GM18517 (cell line): ENCODE data around the gene SECTM1.
"Not testable (repeated sequence)": the region's sequence is repeated elsewhere in the genome, so short reads cannot be mapped to it uniquely, and the experiment has no call there.

ENCODE experiments used
- ATAC-seq: cut with Tn5 transposase; IDR thresholded peaks from one replicate; pipeline ENCODE4 v1.9.1; 2021; ENCODE audit warnings: mild to moderate bottlenecking, moderate library complexity; ENCODE audit not compliant: unreplicated experiment

The SECTM1 gene

GRCh38 chr17:82333279-82334171 lies at the start of gene SECTM1:
Gene SECTM1 (minus strand): TSS chr17:82333766. CDS start chr17:82327240, 6,526 bp downstream.
- no peak for ATAC-seq

GRCh38 chr17:82382933-82383255 lies 49.3 kb upstream of the SECTM1 start:
- ATAC-seq = no peak

DNA sequence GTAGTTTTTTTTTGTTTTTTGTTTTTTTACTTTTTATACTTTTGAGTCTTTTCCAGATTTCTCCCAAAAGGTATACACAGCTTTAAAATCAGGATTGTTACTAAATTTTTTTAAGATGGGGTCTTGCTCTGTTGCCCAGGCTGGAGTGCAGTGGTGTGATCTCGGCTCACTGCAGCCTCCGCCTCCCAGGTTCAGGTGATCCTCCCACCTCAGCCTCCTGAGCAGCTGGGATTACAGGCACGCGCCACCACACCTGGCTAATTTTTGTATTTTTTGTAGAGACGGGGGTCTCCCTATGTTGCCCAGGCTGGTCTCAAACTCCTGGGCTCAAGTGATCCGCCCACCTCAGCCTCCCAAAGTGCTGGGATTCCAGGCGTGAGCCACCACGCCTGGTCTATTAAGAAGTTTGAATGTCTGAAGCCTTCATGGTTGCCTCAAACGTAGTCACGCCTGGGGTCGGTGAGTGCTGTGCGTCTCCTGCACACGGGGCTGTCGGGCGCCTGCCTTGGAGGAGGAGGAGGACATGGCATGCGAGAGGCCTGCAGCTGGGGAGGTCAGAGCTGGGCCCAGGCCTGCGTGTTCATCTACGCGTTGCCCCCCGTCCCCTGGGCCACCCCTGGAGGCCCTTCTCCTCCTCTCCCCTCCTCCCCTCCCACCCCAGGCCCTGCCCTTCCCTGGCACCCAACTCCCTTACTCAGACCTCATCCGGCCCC lies 48.8 kb upstream of the SECTM1 start:
- ATAC-seq = not testable (repeated sequence)

DNA sequence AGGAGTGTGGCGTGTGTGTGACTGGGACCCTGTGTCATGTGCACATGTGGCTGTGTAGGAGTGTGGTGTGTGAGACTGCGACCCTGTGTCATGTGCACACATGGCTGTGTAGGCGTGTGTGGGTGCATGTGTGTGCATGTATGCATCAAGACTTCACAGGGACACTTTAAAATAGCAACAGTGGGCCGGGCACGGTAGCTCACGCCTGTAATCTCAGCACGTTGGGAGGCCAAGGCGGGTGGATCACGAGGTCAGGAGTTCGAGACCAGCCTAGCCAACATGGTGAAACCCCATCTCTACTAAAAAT lies 48.1 kb upstream of the SECTM1 start:
- not testable (repeated sequence) for ATAC-seq

- ATAC-seq = no peak
Measured at GRCh38 chr17:82380860-82381702, 47.5 kb upstream of the SECTM1 start.

DNA sequence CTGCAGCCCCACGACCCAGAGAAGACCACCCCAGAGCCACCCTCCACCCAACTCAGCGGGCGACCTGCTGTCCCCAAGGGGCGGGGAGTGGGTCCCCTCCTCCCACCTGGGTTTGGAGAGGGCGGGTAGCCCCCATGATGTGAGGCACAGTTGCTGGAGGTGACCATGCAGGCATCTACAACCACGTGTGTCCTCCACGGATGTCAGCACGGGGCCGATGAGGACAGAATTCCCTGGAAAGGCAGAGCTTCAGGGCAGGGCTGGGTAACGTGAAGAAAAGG lies 45.1 kb upstream of the SECTM1 start:
- ATAC-seq = no peak

DNA sequence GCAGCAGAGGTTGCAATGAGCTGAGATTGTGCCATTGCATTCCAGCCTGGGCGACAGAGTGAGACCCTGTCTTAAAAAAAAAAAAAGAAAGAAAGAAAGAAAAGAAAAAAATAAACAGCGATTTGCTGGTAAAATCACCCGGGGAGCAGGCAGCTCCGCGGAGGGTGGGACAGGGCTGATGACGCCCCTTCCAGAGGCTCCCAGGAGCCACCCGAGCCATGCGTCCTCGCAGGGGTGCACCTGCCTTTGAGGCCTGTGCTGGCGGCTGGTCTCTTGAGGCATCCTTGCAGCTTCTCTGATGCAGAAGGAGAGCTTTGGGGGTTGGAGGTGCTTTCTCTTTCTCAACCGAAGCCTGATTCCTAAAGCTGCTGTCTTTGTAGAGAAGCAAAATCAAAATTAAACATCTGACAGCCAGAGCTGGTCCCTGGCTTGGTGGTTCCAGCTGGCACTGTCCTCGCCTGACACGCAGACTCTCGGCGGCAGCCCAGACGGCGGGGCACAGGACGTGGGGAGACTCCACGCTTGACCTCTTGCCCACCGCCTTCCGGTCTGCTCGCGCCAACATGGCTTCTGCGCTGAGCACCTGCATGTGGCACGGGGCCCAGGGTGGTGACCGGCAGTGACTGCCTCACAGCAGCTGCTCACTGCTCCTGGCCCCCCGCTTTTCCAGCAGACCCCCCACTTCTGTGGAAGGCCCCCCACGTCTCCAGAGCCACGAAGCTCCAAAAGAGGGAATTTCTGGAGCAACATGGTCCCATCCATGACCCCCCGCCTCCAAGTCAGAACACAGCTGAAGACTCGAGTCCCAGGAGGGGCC lies 44.6 kb upstream of the SECTM1 start:
- ATAC-seq = no peak

DNA sequence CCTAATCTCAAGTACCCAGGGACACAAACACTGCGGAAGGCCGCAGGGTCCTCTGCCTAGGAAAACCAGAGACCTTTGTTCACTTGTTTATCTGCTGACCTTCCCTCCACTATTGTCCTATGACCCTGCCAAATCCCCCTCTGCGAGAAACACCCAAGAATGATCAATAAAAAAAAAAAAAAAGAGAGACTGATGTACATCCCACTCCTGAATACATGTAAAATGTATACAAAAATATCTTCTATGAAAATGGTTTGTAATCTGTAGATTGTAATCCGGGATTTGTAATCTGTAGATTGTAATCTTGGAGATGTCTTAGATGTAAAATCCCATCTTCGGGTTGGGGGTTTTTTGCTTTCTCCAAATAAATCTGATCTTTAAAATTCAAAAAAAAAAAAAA lies 43.7 kb upstream of the SECTM1 start:
- ATAC-seq = not testable (repeated sequence)

DNA sequence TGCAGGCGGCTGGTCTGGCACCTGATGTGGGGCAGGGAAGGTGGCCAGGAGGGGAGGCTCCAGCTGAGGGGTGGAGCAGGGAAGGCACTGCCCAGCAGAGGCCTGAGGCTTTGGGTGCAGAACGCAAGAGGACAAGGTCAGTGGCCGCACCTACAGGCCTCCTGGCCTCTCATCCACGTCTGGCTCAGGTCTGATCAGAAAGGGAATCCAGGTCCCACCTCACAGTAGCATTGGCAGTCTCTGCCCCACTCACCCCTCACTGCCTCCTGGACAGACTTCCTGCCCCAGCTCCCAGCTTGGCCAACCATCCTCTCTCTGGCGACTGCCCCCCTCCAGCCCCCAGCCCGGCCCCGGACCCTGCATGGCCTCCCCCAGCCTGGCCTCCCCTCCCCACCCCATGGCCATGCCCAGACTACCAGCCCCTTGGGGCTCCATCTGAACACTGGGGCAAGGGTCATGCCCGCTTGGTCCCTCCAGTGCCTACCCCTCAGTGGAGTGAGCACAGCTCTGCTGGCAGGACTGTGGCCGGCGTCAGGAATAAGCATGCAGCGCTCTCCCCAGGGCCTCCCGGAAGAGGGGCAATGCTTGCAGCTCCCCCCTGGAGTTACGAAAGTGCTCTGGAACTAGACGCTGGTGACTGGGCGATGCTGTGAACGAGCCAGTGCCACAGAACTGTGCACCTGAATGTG lies 42.6 kb upstream of the SECTM1 start:
- ATAC-seq = no peak

DNA sequence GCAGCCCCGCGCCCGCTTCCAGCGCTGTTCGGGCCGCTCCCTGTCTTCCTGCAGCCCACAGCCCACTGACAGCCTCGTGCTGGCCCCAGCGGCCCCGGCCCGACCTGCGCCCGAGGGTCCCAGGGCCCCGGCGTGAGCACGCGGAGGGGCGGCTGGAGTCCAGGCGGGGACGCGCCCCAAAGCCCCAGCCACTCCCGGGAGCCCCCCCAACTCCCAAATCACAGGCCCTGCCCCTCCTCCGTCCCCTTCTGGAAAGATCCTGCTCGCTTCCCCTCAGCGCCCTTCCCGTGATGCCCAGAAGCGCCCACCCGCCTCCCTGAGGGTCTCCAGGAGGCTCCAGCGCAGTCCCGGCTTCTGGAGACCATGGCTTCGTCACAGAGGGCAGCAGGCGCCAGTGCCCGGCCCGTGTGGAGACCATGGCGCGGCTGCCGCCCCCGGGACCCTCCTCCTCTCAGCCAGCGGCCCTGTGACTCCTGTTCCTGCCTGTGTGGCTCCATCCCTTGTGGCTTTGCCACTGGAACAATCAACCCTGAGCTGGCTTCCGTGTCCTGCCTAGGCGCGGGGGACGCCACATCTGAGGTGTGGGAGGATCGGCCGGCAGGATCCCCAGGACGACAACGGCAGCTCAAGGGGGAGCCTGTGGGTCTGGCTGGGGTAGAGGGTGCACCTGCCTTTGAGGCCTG lies 41.9 kb upstream of the SECTM1 start:
- ATAC-seq = no peak

GRCh38 chr17:82374626-82375331 lies 41.2 kb upstream of the SECTM1 start:
- ATAC-seq = no peak

DNA sequence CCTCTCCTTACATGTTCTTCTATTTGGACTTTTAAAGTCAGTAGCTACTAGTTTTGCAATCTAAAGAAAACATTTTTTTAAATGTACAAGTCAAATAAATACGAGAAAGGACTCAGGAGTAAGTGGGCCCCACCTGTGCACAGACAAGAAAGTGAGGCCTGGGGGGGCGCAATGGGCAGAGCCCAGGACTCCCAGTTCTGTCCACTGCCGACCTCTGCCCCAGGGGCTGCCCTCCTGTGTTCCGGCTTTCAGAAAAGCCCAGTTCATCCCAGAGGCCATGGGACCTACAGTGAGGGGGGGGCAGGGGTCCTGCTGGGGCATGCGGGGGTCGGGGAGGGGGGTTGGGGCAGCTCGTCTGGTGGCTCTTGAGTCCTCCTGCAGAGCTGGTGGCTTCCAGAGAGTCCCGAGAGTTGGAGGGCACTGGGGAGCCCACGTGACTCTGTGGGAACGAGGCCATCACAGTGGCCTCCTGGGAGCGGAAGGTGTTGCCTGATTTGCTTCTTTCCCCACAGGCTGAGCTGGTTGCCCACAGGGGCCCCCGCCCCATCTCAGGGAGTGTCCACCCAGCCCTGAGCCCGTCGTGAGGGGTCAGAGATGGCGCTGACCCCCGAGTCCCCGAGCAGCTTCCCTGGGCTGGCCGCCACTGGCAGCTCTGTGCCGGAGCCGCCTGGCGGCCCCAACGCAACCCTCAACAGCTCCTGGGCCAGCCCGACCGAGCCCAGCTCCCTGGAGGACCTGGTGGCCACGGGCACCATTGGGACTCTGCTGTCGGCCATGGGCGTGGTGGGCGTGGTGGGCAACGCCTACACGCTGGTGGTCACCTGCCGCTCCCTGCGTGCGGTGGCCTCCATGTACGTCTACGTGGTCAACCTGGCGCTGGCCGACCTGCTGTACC lies 40.4 kb upstream of the SECTM1 start:
- no peak for ATAC-seq

GRCh38 chr17:82373072-82373452 lies 39.5 kb upstream of the SECTM1 start:
- not testable (repeated sequence) for ATAC-seq

GRCh38 chr17:82372249-82373071 lies 38.9 kb upstream of the SECTM1 start:
- no peak for ATAC-seq

GRCh38 chr17:82371333-82372248 lies 38.0 kb upstream of the SECTM1 start, which contains the start of gene UTS2R:
Gene UTS2R (plus strand): TSS chr17:82371765. CDS start chr17:82374325, 2,560 bp downstream.
- ATAC-seq = no peak
